ENCODE results near the gene RPA1.

- TF ChIP-seq USF2 (IDR thresholded peaks at IDR 0.05; ENCODE audit: low read depth, low read length) (no peak), CTCF (conservative IDR thresholded peaks at IDR 0.05; ENCODE audit: low read depth, low read length) (no peak), POLR2A (IDR thresholded peaks at IDR 0.05; ENCODE audit: low read depth, low read length) (no peak)
Measured at GRCh38 chr17:1930337-1930645, 100.5 kb downstream of the RPA1 start.

All from IMR-90 (cell line).